Ishikawa (cell line): ENCODE measurements around the gene ZNF24.

Experiments
- CEBPB ChIP-seq: IDR thresholded peaks from 2 replicates; pipeline ENCODE4 v1.6.1; 2012
- CREB1 ChIP-seq: IDR thresholded peaks from 2 replicates; pipeline ENCODE4 v1.6.1; 2012; ENCODE audit warnings: low read depth
- EGR1 ChIP-seq: IDR thresholded peaks from 2 replicates; pipeline ENCODE4 v1.6.1; 2012
- EP300 ChIP-seq: IDR thresholded peaks from 2 replicates; pipeline ENCODE4 v1.6.1; 2012; ENCODE audit warnings: borderline replicate concordance
- FOXM1 ChIP-seq: IDR thresholded peaks from 2 replicates; pipeline ENCODE4 v1.6.1; 2012; ENCODE audit warnings: low read depth, borderline replicate concordance
- MAX ChIP-seq: IDR thresholded peaks from 2 replicates; pipeline ENCODE4 v1.6.1; 2012
- NFIC ChIP-seq: IDR thresholded peaks from 2 replicates; pipeline ENCODE4 v1.6.1; 2012
- RAD21 ChIP-seq: IDR thresholded peaks from 2 replicates; pipeline ENCODE4 v1.6.1; 2012; ENCODE audit warnings: low read depth
- REST ChIP-seq: IDR thresholded peaks from 2 replicates; pipeline ENCODE4 v1.6.1; 2012; ENCODE audit warnings: low read depth, mild to moderate bottlenecking
- TAF1 ChIP-seq: IDR thresholded peaks from 2 replicates; pipeline ENCODE4 v1.6.1; 2012; ENCODE audit warnings: low read depth, mild to moderate bottlenecking
- TCF12 ChIP-seq: IDR thresholded peaks from 2 replicates; pipeline ENCODE4 v1.6.1; 2012; ENCODE audit warnings: low read depth
- TEAD4 ChIP-seq: IDR thresholded peaks from 2 replicates; pipeline ENCODE4 v1.6.1; 2012
- USF1 ChIP-seq: IDR thresholded peaks from 2 replicates; pipeline ENCODE4 v1.6.1; 2012
- YY1 ChIP-seq: IDR thresholded peaks from 2 replicates; pipeline ENCODE4 v1.6.1; 2012; ENCODE audit warnings: low read depth
- ZBTB7A ChIP-seq: IDR thresholded peaks from 2 replicates; pipeline ENCODE4 v1.6.1; 2012; ENCODE audit warnings: low read depth

Gene ZNF24

GRCh38 chr18:35379421-35379820 is 35.2 kb upstream of the ZNF24 start:
- TF ChIP-seq CREB1 (no peak), REST (no peak), TEAD4 (no peak), USF1 (no peak), RAD21 (no peak), TAF1 (no peak), TCF12 (no peak), YY1 (no peak), CEBPB (no peak), NFIC (no peak), EGR1 (no peak), ZBTB7A (no peak), EP300 (no peak), MAX (no peak), FOXM1 (no peak)

- TF ChIP-seq USF1, result no peak
- TF ChIP-seq TCF12, result no peak
- no peak for TF ChIP-seq RAD21
- TF ChIP-seq REST, result no peak
- no peak for TF ChIP-seq CEBPB
- no peak for TF ChIP-seq FOXM1
- no peak for TF ChIP-seq TAF1
- no peak for TF ChIP-seq ZBTB7A
- TF ChIP-seq EP300, result no peak
- no peak for TF ChIP-seq YY1
- no peak for TF ChIP-seq TEAD4
- TF ChIP-seq MAX, result no peak
- no peak for TF ChIP-seq NFIC
- no peak for TF ChIP-seq EGR1
- no peak for TF ChIP-seq CREB1
Measured at GRCh38 chr18:35378574-35378896, 34.3 kb upstream of the ZNF24 start.

- TF ChIP-seq REST, result no peak
- TF ChIP-seq ZBTB7A, result no peak
- no peak for TF ChIP-seq EP300
- TF ChIP-seq RAD21, result no peak
- TF ChIP-seq FOXM1, result no peak
- no peak for TF ChIP-seq CEBPB
- TF ChIP-seq TAF1, result no peak
- no peak for TF ChIP-seq MAX
- no peak for TF ChIP-seq TEAD4
- no peak for TF ChIP-seq NFIC
- no peak for TF ChIP-seq YY1
- TF ChIP-seq USF1, result no peak
- no peak for TF ChIP-seq TCF12
- no peak for TF ChIP-seq CREB1
- no peak for TF ChIP-seq EGR1
Measured at GRCh38 chr18:35377875-35378573, 33.8 kb upstream of the ZNF24 start.
